NB4 (cell line): ENCODE data around the gene HCN3.
"Not testable (repeated sequence)": the region's sequence is repeated elsewhere in the genome, so short reads cannot be mapped to it uniquely, and the experiment has no call there.

Source experiments
- CTCF ChIP-seq: IDR thresholded peaks from one replicate; pipeline ENCODE4 v1.5.1; 2012; ENCODE audit warnings: low read depth, low read length
- MAX ChIP-seq: IDR thresholded peaks from 2 replicates; pipeline ENCODE4 v1.6.1; 2011; ENCODE audit warnings: low read depth, low read length
- MYC ChIP-seq: IDR thresholded peaks from 2 replicates; pipeline ENCODE4 v1.6.1; 2011; ENCODE audit warnings: low read depth, low read length
- POLR2A ChIP-seq: IDR thresholded peaks from 2 replicates; pipeline ENCODE4 v1.6.1; 2011; ENCODE audit warnings: mild to moderate bottlenecking; ENCODE audit not compliant: insufficient read length; ENCODE audit errors: extremely low read depth

- TF ChIP-seq CTCF, POLR2A, MAX, MYC: not testable (repeated sequence)
Observed at GRCh38 chr1:155291006-155291405, 13.7 kb downstream of the HCN3 start.
